ENCODE data around the gene AGA.

AGA gene

DNA sequence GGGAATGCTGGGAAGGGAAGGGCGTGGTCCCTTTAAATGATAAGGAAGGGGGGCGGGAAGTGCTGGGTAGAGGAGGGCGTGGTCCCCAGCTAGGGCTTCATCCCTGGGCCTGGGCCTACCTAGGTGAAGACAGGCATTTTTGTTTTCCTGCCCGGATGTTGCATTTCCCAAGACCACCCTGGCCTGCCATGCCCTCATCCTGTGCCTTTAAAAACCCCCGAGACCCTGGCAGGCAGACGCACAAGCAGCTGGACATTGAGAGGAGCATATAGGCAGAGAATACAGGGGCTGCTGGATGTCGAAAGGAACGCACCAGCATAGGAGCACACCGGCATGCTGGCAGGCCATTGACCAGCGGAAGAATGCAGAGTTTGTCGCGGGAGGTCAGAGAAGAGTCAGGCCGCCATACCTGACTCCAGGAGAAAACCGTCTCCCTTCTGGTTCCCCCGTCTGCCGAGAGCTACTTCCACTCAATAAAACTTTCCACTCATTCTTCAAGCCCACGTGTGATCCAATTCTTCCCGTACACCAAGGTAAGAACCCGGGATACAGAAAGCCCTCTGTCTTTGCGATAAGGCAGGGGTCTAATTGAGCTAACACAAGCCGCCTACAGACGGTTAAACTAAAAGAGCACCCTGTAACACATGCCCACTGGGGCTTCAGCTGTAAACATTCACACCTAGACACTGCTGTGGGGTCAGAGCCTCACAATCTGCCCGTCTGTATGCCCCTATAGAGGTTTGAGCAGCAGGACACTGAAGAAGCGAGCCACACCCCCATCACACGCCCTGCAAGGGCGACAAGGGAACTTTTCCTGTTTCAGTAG, 2.9 kb upstream of the AGA start:
- no peak for DNase-seq

DNA sequence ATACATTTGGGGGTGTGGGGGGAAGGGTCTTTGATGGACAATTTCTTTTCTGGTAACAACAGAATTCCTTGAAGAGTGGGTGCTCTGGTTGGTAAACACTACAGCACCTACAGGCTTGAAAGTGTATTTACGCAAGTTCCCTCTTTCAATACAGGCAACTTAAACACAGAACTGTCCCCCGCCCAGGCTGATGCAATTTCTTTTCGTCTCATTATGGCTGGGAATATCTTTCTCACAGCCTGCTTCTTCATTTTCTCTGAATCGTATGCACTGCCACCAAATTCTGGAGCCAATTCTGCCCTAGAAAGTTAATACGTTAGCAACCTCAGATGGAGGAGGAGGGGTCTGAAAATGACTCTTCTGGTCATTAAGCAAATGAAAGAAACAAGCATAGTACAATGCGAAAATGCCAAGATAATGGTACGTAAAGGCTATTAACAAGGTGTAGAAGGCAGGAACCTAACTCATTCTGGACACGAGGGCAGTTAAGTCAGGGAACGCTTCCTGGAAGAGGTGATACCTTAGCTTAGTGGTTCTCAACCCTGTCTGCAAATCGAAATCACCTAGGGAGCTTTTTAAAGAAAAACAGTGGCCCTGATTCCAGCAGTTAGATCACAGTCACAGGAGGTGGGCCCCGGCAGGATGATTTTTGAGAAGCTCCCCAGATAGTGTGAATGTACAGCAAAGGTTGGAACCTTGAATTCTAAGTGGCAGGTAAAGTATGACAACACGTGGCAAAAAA, 1.0 kb downstream of the AGA start:
- peak; percentile 39 for DNase-seq

DNA sequence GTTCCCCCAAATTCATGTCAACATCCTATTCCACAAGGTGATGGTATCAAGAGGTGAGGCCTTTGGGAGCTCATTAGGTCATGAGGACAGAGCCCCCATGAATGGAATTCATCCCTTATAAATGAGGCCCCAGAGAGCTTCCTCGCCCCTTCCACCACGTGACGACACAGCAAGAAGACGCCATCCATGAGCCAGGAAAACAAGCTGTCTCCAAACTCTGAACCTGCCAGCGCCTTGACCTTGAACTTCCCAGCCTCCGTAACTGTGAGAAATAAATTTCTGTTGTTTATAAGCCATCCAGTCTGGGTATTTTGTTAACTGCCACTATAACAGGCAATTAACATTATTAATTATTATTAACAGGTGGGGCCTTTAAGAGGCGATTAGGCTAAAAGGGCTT, 5.8 kb downstream of the AGA start:
- DNase-seq = no peak

DNA sequence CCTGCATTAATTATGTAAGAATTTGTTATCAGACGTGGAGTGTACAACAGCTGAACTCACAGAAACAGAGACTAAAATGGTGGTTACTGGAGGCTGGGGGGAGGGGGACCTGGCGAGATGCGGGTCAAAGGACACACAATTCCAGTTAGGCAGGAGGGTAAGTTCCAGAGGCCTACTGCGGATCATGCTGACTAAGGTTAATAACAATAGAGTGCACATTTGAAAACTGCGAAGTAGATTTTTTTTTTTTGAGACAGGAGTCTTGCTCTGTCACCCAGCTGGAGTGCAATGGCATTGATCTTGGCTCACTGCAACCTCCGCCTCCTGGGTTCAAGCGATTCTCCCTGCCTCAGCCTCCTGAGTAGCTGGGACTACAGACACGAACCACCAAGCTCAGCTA, 7.6 kb downstream of the AGA start:
- no peak for DNase-seq

DNA sequence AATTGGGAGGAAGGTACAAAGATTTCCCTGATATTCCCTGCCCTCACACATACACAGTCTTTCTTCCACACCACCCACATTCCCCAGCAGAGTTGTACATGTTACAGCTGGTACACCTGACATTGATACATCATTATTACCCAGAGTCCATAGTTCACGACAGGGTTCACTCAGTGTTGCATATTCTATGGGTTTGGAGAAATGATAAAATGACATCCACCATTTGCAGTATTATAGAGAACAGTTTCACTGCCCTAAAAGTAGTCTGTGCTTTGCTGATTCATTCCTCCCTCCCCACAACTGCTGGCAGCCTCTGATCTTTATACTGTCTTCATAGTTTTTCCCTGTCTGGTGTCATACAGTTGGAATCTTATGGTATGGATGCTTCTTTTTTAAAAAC, 15.0 kb downstream of the AGA start:
- no peak for DNase-seq

DNA sequence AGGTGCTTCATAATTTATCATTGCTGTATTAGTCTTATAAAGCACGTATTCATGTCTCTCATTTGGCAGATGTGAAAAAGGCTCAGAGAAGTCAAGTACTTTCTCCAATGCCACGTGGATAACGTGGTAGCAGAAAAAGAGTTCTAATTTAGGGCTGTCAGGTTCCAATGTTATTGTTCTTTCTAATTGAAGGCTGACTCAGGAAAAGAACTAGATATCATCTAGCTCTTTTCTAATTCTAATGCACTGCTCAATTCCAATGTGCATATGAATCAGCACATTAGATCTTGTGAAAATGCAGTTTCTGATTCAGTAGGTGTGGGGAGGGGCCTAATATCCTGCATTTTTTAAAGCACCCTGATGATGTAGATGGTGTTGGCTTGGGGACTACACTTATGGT, 22.8 kb downstream of the AGA start:
- no peak for DNase-seq

DNA sequence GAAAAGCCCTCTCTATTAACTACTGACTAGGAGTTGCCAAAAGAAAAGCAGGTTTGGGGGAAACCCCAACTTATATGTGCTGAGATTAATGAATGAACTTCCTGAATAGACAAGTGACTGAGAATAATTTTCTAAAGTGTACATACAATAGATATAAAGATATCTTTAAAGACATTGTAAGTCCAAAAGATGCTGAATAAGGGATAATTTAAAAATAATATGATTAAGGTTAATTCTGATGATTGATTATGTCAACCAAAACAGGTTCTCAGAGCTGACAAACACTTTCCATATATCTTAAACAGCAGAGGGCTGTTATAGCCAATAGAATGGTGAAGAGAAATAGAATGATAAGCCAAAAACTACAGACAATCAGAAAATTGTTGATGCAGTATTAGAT, 28.6 kb downstream of the AGA start:
- no peak for DNase-seq

DNA sequence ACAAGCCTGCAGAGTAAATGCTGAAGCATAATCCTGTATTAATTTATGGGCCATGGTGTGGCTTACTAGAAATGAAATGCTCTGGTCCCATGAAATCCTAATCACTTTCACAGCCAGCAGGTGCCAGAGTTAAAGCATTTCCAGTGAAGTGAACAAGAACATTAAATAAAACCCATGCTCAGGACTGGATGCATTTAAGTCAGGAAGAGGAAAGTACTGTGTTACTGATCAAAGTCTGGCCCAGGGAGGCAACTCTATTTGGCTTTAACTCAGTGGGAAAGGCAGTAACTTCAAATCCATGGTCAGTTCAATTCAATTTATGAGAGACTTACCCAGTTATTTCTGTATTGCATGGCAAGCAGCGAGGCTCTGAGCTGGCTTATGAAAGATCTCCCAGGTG, 29.2 kb downstream of the AGA start:
- DNase-seq = no peak

DNA sequence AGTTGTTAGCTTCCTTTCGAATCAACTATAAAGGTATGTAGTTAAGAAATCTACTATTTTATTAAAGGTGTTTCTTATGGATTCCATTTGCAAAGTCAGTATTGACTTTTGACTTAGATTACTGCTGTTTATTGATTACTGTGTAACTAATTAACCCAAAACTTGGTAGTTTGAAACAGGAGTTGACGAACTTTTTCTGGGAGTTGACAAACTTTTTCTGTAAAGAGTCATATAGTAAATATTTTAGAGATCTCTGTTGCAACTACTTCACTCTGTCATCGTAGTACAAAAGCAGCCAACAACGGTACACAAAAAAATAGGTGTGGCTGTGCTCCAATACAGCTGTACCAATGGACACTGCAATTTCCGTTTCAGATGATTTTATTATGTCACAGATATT, 30.2 kb downstream of the AGA start:
- no peak for DNase-seq

DNA sequence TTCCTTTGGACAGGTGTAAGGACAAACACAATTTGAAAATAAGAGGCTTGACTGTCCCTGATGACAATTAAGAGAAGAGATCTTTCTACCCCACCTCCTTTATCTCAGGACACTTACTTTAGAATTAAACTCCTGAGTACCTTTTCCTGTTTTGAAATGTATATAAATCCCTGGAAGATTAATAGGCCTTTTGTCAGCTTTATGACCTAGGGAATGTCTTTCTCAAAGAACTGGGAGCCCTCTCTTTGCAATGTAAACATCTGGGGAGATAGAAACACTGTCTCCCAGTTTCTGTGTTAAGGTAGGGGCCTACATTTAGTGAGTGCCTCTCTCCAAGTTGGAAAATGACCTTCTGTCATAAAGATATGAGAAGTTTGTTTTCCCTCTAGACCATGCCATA, 31.7 kb downstream of the AGA start:
- DNase-seq = no peak

DNA sequence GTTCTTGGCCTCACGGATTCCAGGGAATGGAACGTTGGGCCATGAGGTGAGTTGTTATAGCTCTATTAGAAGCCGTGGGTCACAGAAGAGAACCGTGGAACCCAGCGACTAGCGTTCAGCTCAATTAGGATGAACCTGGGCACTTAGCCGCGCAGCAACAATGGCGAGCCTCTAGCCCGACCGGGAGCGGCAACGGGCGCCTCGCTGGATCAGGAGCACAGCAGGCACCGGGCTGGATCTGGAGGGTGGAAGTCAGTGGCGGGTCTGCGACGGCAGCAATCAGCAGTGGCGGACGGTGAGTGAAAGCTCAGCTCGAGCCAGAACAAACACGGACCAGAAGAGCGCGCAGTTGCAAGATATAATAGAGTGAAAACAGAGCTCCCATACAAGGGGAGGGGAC, 34.2 kb downstream of the AGA start:
- no peak for DNase-seq

DNA sequence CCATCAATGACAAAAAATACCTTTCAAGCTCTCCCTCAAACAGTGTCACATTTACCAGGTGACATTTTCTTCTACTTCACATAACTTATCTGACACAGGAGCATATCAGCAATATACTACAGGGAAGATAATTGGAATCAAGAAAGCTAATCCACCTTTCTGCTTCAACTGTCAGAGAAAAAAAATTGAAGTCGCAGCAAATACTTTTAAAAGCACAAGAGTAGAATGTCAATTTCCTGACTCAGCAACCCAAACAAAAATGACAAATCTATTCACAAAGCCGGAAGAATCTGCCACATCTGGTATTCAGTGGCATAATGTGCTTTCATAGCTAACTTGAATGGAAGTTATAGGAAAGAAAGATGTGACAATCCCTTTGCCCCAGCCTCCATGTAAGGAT, 36.7 kb downstream of the AGA start:
- DNase-seq = no peak

DNA sequence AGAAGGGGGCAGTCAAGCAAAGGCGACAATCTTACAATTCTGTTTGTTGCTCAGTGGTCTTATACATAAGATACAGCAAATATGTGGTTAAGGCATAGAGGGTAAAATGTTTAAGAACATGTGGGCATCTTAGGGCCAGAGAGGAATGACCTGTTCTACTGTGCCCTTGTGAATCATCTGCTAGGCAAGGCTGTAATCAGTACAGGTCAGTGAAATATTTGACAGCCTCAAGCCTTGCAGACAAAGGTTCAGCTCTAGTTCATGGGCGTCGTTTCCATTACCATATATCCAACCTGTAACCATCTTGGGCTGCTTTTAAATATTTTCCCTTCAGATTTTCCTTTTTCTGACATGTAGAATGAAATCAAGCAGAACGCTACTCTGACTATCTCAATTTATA, 37.3 kb downstream of the AGA start:
- DNase-seq = no peak

DNA sequence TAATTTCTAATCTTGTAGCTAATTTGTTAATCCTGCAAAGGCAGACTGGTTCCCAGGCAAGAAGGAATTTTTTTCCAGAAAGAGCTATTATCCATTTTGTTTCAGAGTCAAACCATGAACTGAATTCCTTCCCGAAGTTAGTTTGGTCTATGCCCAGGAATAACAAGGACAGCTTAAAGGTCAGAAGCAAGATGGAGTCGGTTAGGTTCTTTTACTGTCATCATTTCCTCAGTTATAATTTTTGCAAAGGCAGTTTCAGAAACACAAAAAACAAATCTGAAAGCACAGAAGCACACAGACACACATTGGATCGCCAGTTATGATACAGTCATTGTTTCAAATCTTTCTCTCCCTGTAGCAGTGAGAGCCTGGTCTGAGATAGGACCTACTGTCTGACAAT, 37.9 kb downstream of the AGA start:
- DNase-seq = no peak

DNA sequence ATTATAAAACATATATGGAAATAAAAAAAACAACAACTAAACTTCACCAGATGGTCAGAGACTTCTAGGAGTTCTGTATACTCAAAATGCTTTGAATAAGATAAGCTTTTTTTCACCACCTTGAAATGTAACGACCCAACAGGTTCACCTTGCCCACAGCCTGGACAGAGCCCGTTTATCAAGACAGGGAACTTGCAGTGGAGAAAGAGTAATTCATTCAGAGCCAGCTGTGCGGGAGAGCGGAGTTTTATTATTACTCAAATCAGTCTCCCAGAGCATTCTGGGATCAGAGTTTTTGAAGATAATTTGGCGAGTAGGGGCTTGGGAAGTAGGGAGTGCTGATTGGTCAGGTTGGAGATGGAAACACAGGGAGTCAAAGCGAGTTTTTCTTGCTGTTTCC, 38.5 kb downstream of the AGA start:
- no peak for DNase-seq

DNA sequence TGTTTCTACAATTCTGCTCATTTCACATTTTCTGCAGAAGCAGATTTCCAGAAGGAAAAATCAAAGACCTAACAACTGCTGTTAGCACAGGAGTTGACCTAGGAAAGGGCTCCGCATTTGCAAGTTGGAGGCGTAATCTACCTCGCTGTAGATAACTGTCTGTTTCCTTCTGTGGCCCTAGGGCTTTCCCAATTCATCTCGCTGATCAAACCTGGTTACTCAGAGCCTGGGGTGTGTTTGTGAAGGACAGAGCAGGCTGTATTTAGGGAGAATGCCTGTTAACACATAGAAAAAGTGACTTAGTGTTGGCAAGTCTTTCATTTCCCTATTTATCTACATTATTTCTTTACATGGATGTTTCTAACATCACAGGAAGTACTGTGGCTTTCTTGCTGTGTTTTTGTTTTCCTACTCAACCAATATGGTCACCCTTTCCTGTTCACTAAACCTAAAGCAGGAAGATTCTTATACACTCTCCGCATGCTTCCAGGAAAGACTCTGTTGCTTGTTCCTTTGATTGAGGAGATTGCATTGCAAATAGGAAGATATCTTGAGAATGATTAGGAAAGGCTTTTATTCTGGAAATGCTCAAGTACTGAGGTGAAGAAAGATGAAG, 40.5 kb downstream of the AGA start:
- no peak for DNase-seq

DNA sequence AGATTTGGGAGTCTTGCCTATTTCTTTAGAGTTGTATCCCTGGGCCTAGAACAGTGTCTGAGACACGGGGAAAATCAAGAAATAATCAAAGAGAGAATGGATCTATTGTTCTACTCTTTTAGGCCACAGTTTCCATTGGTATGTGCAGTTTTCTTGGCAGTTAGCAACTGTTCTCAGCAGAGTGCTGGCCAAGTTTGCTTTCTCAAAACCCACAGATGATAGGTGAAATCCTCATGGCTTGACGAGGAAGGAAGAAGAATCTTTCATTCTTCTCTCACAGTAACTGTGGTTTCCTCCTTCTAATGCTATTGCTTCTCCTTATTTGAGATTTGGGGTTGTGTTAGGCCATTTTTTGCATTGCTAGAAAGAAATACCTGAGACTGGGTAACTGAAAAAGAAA, 42.2 kb downstream of the AGA start:
- no peak for DNase-seq

DNA sequence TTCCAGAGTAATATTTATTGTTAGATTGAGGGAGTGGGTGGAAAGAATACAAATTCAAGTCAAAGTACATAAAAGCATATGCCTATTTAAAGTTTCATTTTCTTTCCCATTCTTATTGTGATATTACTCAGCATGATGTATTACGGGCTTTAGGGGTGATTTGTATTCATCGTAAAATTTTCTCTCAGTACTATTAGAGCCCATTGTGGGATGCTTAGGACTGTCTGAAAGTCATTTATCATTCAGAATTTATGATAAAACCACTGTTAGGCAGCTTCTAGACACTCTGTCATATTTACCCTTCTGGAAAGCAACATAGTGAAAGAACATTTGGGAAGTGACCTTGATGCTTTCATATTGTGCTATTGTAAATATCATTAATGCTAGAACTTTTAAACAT, 45.9 kb downstream of the AGA start:
- DNase-seq = no peak

DNA sequence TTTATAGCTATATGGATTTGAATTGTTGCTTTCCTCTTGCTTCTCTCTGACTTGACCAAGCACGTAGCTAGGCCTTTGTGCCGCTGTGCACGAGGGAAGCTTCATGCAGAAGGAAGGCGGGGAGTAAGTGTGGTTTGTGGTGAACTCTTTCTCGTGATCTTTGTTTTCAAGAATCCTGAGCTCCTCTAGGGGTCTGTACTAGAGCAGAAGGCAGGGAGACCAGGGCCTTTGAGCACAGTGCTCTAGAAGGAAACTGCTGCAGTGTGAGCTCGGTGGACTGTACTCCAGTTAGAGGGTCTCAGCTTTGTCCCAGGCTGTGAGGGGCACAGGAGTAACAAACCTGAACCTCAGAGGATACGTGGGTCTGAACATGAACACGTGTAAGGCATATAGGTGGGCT, 49.0 kb downstream of the AGA start:
- DNase-seq = peak; percentile 30

DNA sequence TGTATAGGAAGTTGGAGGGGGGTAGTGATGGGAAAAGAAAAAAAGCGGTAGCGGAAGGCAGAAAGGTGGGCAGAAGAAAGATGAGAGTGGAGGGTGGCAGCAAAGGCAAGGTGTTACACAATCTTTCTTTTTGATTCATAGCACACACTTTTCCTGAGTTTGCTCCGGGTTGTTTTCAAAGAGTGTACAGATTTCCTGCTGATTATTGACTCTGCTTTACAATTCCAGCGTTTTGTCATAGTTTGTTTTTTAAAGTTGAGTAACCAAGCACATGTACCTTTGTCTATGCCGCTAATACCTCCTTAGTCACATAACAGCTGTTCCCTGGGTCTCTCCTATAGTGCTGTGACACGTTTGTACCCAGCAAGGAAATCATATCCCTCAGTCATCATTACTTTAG, 50.3 kb downstream of the AGA start:
- no peak for DNase-seq

DNA sequence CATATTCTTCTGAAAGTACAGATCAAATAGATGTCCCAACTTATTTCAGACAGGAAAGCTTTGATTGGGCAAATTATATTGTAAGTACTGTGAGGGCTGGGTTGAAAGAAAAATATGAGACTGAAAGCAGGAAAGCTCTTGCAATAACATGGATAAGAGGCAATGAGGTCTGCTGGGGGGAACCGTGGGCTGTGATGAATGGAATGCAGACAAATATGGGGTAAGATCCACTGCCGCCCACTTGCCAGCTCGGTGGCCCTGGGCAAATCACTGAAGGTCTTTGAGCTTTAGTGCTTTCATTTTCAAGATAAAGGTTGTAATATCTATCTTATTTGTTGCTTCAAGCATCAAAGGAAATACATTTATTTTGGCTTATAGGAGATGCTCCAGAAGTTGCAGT, 51.0 kb downstream of the AGA start:
- DNase-seq = no peak

DNA sequence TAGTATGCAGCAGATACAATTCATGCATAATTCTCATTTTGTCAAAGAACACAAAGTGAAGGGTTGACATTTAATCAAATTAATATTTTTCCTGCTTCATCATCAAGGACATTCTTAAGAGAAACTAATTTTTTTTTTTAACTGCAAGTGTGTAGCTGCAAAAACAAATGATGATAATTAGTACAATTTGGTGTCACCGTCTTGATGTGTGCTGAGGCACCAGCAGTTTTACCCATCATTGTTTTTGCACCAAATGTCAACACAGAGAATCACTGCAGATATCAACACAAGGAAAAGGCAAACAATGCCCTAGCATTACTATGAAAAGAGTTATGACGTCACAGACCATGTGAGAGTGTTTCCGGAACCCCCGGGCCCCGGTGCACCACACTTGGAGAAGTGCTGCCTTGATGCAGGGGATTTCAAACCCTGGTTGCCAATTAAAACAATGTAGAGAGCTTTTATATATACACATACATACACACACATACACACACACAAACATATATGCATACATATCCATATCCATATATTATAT, 55.9 kb downstream of the AGA start:
- no peak for DNase-seq

DNA sequence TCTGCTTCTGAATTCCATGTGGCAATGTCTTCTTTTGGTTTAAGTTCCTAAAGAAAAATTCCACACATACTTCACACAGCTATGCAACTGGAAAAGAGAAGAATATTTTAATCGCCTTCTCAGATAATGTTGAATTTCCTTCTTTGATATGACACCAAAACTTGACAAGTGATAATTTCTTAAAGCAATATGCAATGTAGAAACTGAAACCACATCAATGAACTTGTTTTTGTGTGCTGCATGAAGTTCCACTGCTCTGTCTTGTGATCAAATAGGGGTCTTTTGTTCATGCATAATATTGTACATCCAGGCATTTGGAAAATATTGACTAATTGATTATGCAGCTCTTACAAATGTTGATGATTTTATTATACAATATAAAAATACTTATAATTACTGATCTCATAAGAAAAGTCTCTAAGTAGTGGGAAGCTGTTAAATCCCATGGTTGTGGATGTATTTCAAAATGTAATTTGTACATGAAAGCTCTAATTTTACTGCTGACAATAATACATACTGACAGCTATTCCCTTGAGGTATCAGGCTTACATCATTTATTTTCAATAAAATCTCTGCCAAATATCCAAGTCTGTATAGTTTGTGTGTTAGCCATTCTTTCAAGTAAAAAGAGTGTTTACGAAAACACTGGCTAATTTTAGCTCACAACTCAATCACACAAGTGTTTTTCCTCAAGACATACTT, 56.5 kb downstream of the AGA start:
- no peak for DNase-seq

All from stimulated activated CD8-positive, alpha-beta memory T cell treated with anti-CD3 and anti-CD28 coated beads, Interleukin-4, amount 100 ng/mL, for 48 hours (primary cell).